ENCODE measurements around the gene OPCML.

- no peak for TF ChIP-seq CTCF (IDR thresholded peaks at IDR 0.05)
- no peak for TF ChIP-seq POLR2A (IDR thresholded peaks at IDR 0.05)
Observed at GRCh38 chr11:133425245-133425644, 107.1 kb downstream of the OPCML start.

Data from lower leg skin (tissue), 3 donors.